ENCODE results near the gene AKT2. TPM values are rescaled to one million over a fixed set of nuclear protein-coding genes. Genes with fewer than 3 reads are reported as not detected.

AKT2 gene
- total RNA-seq, 4 donors from 2014 or later = 63.2 to 266 (median 138) TPM

GRCh38 chr19:40265763-40266099 lies 19.4 kb downstream of the AKT2 start:
- Histone ChIP-seq H3K4me3 (no peak overlapping the region), H3K27ac (no peak overlapping the region), H3K36me3 (peaks cover 0 to 7% (median 3%) of the 10 kb centered on the region in 4 donors), H3K9me3 (no peaks in the 10 kb centered on the region), H3K27me3 (no peaks in the 10 kb centered on the region), H3K4me1 (peaks cover 0 to 12% (median 4%) of the 10 kb centered on the region in 4 donors)
- TF ChIP-seq POLR2A (IDR thresholded peaks at IDR 0.05) (no peak), EP300 (IDR thresholded peaks at IDR 0.05; ENCODE audit: low read depth) (no peak), POLR2AphosphoS5 (IDR thresholded peaks at IDR 0.05) (no peak), CTCF (IDR thresholded peaks at IDR 0.05) (no peak)
- in situ Hi-C loops (cut with MboI; ENCODE audit: low pct_ligation_motif_present in 1 of 4, low pct_unique_long_range_greater_than_20kb in 1 of 4, low sequenced_read_pairs in 3 of 4) = no loop called here
- intact Hi-C loops (cut with DNase I; ENCODE audit: low total_unique reads) = no loop called here
- 91 to 100% methylated on average over 1 to 6 of the region's 6 CpGs for WGBS, 2 donors (ENCODE audit: low coverage in 1 of 2)
- DNase-seq = no peak

GRCh38 chr19:40265055-40265762 lies 19.9 kb downstream of the AKT2 start:
- intact Hi-C loops (cut with DNase I; ENCODE audit: low total_unique reads) = no loop called here
- Histone ChIP-seq H3K27ac (no peak overlapping the region), H3K36me3 (peaks cover 0 to 7% (median 3%) of the 10 kb centered on the region in 4 donors), H3K9me3 (no peaks in the 10 kb centered on the region), H3K27me3 (no peaks in the 10 kb centered on the region), H3K4me1 (peaks cover 0 to 12% (median 4%) of the 10 kb centered on the region in 4 donors), H3K4me3 (no peak overlapping the region)
- no peak for DNase-seq
- WGBS, 2 donors (ENCODE audit: low coverage in 1 of 2) = 94% methylated on average over 22 of the region's 22 CpGs; no CpG with 5 or more reads in 1 of the 2 donors
- in situ Hi-C loops (cut with MboI; ENCODE audit: low pct_ligation_motif_present in 1 of 4, low pct_unique_long_range_greater_than_20kb in 1 of 4, low sequenced_read_pairs in 3 of 4) = no loop called here
- no peak for TF ChIP-seq CTCF (IDR thresholded peaks at IDR 0.05)

- H3K4me3 ChIP-seq = no peak overlapping the region
- in situ Hi-C loops (cut with MboI; ENCODE audit: low pct_ligation_motif_present in 1 of 4, low pct_unique_long_range_greater_than_20kb in 1 of 4, low sequenced_read_pairs in 3 of 4) = no loop called here
Observed at GRCh38 chr19:40264314-40265054, 20.7 kb downstream of the AKT2 start.

GRCh38 chr19:40263440-40264313 lies 21.5 kb downstream of the AKT2 start:
- no peak for DNase-seq
- Histone ChIP-seq H3K27me3 (no peaks in the 10 kb centered on the region), H3K27ac (no peak overlapping the region), H3K4me3 (no peak overlapping the region), H3K4me1 (peaks cover 0 to 12% (median 4%) of the 10 kb centered on the region in 4 donors), H3K9me3 (no peaks in the 10 kb centered on the region), H3K36me3 (peaks cover 0 to 7% (median 3%) of the 10 kb centered on the region in 4 donors)
- intact Hi-C loops (cut with DNase I; ENCODE audit: low total_unique reads) = no loop called here
- WGBS, 2 donors (ENCODE audit: low coverage in 1 of 2) = 93% methylated on average over 24 of the region's 24 CpGs; no CpG with 5 or more reads in 1 of the 2 donors
- in situ Hi-C loops (cut with MboI; ENCODE audit: low pct_ligation_motif_present in 1 of 4, low pct_unique_long_range_greater_than_20kb in 1 of 4, low sequenced_read_pairs in 3 of 4) = no loop called here
- no peak for TF ChIP-seq POLR2A (IDR thresholded peaks at IDR 0.05)
- no peak for TF ChIP-seq EP300 (IDR thresholded peaks at IDR 0.05; ENCODE audit: low read depth)
- no peak for TF ChIP-seq POLR2AphosphoS5 (IDR thresholded peaks at IDR 0.05)
- TF ChIP-seq CTCF (IDR thresholded peaks at IDR 0.05) = no peak

More at GRCh38 chr19:40264314-40265054, 20.7 kb downstream of the AKT2 start:
- H3K4me1 ChIP-seq = peaks cover 0 to 12% (median 4%) of the 10 kb centered on the region in 4 donors
- H3K9me3 ChIP-seq = no peaks in the 10 kb centered on the region
- H3K27ac ChIP-seq = no peak overlapping the region
- H3K27me3 ChIP-seq = no peaks in the 10 kb centered on the region
- no peak for TF ChIP-seq POLR2A (IDR thresholded peaks at IDR 0.05)
- intact Hi-C loops (cut with DNase I; ENCODE audit: low total_unique reads) = no loop called here
- DNase-seq = no peak
- WGBS, 2 donors (ENCODE audit: low coverage in 1 of 2) = 89 to 93% methylated on average over 5 to 19 of the region's 19 CpGs
- peaks cover 0 to 7% (median 3%) of the 10 kb centered on the region in 4 donors for H3K36me3 ChIP-seq

Data from transverse colon (tissue), 4 donors.